Middle frontal gyrus (tissue), 1 donor: ENCODE data around the gene VPS9D1.
"Not testable (repeated sequence)": the region's sequence is repeated elsewhere in the genome, so short reads cannot be mapped to it uniquely, and the experiment has no call there.

ENCODE experiments used
- DNase-seq: peaks from one replicate; pipeline ENCODE4 v3.0.0-alpha.2; 2015; ENCODE audit warnings: low spot score; ENCODE audit errors: extremely low spot score

The VPS9D1 gene

DNA sequence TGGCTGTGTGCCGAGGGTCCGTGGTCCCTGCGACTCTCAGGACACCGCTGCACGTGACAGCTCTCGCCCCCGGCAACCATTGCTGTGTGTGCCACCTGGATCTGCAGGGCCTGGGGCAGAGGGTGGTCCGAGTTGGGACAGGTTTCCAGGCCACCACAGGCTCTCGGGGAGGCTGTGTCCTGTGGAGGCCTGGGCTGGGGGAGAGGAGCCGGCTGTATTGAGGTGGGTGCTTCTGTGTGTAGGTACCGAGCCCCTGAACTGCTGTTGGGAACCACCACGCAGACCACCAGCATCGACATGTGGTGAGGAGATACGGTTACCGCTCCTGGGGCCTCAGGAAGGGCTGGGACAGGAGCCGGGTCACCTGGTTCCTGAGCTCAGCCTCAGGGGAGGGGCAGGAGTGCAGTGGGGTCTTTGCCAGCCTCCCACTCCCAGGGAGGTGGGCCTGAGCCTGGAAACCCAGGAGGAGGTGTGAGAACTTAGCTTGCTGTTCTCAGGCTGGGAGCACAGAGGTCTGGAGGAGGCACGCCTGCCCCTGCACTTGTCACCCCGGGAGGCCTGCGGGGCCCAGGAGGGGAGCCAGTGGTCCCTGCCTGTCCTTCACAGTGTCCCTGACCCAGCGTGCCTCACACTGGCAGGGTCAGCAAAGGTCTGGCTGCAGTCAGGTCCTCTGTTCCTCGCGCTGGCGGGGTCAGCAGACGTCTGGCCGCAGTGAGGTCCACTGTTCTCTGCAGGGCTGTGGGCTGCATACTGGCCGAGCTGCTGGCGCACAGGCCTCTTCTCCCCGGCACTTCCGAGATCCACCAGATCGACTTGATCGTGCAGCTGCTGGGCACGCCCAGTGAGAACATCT is 26.5 kb downstream of the VPS9D1 start:
- DNase-seq: no peak

- DNase-seq: no peak
Measured at GRCh38 chr16:89693289-89693731, 27.4 kb downstream of the VPS9D1 start.

GRCh38 chr16:89691986-89692569 is 28.6 kb downstream of the VPS9D1 start:
- DNase-seq: no peak

GRCh38 chr16:89691231-89691985 is 29.3 kb downstream of the VPS9D1 start:
- no peak for DNase-seq

DNA sequence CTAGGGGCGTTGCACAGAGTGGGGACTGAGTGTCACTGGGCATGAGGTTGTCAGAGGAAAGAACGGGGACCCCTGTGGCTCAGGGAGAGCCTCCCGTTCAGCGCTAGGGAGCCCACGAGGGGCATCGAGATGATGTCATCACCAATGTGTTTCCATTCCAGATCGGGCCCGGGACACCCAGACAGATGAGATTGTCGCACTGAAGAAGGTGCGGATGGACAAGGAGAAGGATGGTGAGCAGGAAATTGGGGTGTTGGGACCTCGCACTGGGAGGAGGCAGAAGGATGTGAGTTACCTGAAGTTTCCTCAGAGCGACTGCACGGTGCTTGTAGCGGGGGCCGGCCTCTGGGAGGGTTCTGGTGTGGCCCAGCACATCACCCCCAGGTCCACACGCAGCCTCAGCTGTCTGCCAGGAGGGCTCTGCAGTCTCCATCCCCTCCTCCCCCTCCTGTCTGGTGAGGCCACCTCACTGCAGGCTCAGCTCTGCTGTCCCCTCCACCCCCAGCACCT is 30.3 kb downstream of the VPS9D1 start:
- DNase-seq: no peak

DNA sequence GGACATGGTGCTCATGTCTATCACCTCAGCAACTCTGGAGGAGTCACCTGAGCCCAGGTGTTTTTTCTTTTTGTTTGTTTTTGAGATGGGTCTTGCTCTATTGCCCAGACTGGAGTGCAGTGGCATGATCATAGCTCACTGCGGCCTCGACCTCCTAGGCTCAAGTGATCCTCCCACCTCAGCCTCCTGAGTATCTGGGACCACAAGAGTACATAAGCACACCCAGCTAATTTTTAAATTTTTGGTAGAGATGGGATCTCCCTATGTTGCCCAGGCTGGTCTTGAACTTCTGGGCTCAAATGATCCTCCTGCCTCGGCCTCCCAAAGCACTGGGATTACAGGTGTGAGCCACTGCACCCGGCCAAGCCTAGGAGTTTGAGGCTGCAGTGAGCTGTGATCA is 31.1 kb downstream of the VPS9D1 start:
- DNase-seq: not testable (repeated sequence)

DNA sequence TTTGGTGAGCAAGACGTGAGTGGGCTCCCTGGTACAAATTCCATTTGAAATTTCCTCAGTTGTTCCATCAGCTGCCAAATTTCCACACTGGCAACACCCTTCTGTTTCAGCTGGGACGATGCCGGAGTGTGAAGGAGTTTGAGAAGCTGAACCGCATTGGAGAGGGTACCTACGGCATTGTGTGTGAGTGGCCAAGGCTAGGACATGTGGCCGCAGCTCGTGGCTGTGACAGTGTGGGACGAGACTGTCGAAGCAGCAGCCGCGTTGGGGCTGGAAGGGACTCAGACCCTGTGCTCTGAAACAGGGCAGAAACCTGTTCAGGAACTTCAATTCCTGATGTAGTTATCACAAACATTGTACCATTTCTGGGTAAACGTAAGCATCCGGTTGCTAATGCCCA is 31.6 kb downstream of the VPS9D1 start:
- DNase-seq: no peak

DNA sequence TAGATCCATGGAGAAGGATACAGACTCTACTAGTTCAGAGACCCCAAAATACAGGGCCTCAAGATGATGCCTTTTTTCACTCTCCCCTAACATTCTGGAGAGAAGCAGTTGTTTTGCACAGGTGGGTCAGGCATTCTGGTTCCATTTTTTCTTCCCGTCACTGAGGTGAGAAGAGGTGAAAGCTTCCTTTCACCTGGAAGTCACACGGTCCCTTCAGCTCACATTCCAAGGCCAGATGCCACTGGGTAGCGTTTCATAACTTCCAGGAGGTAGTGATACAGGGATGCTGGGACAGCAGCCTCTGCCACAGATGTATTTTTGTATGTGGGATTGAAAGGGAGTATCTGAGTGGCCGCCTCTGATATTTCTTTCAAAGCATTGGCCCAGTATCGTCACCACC is 32.3 kb downstream of the VPS9D1 start:
- DNase-seq: no peak

- DNase-seq: no peak
Measured at GRCh38 chr16:89687092-89687940, 33.4 kb downstream of the VPS9D1 start.

DNA sequence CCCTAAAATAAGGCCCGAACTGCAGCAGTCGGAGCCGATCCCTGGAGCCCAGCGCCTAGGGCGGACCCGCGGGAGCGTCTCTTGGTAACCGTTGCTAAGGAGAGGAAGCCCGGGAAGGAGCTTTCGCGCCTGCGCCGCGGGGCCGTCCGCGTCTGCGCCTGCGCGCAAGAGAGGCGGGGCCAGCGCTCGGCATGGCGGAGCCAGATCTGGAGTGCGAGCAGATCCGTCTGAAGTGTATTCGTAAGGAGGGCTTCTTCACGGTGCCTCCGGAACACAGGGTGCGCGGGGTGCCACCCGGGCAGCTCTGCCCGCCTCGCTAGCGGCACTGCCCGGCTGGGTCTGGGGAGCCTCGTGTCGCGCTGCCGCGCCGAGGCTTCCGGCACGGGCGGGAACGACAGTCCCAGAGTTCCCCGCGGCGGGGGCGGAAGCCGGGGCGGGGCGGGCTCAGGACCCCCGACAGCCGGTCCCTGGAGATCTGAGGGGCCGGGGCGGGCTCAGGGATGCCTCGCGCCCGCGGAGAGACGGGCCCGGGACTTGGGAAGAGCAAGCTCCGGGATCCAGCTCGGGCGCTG is 34.1 kb downstream of the VPS9D1 start, which contains the start of gene CDK10:
CDK10 (plus strand) TSS at position 170 of the 572 bp plus-strand sequence; CDS start at position 192, 22 bp downstream.
- DNase-seq: peak; percentile 82

GRCh38 chr16:89685916-89686315 is 34.8 kb downstream of the VPS9D1 start:
- no peak for DNase-seq

GRCh38 chr16:89678258-89678657 is 42.4 kb downstream of the VPS9D1 start:
- no peak for DNase-seq

DNA sequence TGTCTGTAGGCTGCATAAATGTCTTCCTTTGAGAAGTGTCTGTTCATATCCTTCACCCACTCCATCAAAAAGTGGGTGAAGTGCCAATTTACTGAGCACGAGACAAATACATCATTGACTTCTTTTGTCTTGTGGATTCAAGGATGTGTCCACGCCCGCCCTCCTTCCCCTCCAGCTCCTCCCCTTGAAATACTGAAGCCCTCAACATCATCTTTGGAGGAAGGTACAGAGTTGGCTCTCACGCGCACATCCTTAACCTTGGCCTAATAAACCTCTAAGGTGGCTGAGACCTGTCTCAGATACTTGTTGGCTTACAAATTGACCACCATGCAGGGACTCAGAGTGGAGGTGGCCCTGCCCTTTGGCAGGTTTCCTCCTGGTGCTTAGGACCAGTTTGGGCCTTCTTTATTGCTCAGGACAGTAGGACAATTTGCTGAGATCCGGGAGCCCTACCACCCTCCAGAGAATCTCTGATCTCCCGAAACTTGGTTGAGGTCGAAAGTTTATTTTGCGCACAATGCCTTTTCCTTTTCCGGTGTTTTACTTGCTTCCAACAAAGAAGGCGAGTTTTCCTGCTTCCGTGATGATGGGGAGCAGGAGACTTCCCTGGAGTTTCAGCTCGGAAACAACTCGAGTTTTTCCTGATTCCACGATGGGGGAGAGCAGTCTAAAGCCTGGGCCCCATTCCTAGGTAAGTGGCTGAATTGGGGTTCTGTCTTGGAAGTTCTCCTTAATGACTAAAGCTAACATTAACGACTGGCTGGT is 48.3 kb downstream of the VPS9D1 start:
- no peak for DNase-seq

- DNase-seq: not testable (repeated sequence)
Measured at GRCh38 chr16:89671565-89671964, 49.1 kb downstream of the VPS9D1 start.

- no peak for DNase-seq
Measured at GRCh38 chr16:89670496-89671431, 49.9 kb downstream of the VPS9D1 start.

GRCh38 chr16:89669755-89670154 is 50.9 kb downstream of the VPS9D1 start:
- no peak for DNase-seq

GRCh38 chr16:89668790-89669158 is 51.9 kb downstream of the VPS9D1 start:
- no peak for DNase-seq

- DNase-seq: no peak
Measured at GRCh38 chr16:89667633-89668032, 53.1 kb downstream of the VPS9D1 start.

DNA sequence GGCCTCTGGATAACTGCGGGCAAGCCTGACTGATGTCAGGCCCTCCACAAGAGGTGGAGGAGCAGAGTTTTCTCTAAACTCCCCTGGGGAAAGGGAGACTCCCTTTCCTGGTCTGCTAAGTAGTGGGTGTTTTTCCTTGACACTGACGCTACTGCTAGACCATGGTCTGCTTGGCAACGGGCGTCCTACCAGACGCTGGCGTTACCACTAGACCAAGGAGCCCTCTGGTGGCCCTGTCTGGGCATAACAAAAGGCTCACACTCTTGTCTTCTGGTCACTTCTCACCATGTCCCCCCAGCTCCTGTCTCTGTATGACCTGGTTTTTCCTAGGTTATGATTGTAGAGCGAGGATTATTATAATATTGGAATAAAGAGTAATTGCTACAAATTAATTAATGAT is 53.7 kb downstream of the VPS9D1 start:
- not testable (repeated sequence) for DNase-seq
